ENCODE data around the gene TRPM2. TPM values are rescaled to one million over a fixed set of nuclear protein-coding genes. Genes with fewer than 3 reads are reported as not detected.

TRPM2 gene
- total RNA-seq, 1 experiment from 2014 or later: 28.1 TPM

- POLR2A ChIA-PET: no interaction called here
- Histone ChIP-seq H3K9me2 (ENCODE audit: insufficient read depth) (no peaks in the 10 kb centered on the region), H2AFZ (ENCODE audit: low read depth, low read length, poor library complexity, severe bottlenecking) (no peak overlapping the region), H3K4me2 (ENCODE audit: low read length) (no peak overlapping the region), H3K9me3 (ENCODE audit: control insufficient read depth in 1 of 2, insufficient read depth in 1 of 2, low read depth in 1 of 2, low read length in 2 of 2) (no peaks in the 10 kb centered on the region), H3K36me3 (ENCODE audit: control insufficient read depth in 1 of 2, insufficient read depth in 2 of 2, low read length in 2 of 2) (no peaks in the 10 kb centered on the region; a peak in 1 of 4 replicates), H3K9ac (ENCODE audit: low read length) (no peak overlapping the region), H3K79me2 (ENCODE audit: insufficient read depth, low read length) (no peaks in the 10 kb centered on the region), H3K27me3 (ENCODE audit: insufficient read depth, low read length) (no peaks in the 10 kb centered on the region), H3K4me1 (ENCODE audit: control insufficient read depth in 1 of 2, insufficient read depth in 2 of 2, low read length in 2 of 2) (no peaks in the 10 kb centered on the region), H4K20me1 (ENCODE audit: insufficient read depth) (no peaks in the 10 kb centered on the region), H3K4me3 (replicated peaks in 1 of 2; ENCODE audit: low read depth in 1 of 2, low read length in 2 of 2) (no peak overlapping the region), H3K27ac (ENCODE audit: low read depth, low read length) (no peak overlapping the region)
- intact Hi-C loops (cut with micrococcal nuclease): no loop called here
- CTCF ChIA-PET: no interaction called here
- RAD21 ChIA-PET (ENCODE audit: low non-redundant PET in 1 of 2, low total read pairs in 2 of 2, uncharacterized antibody in 2 of 2, unreplicated experiment in 2 of 2): no interaction called here
- no peak for ATAC-seq
- no peak for DNase-seq (ENCODE audit: low read depth, low spot score)
- no peak for TF ChIP-seq JUND (IDR thresholded peaks at IDR 0.05)
- no TSS peak for BruUV-seq (replicated peaks)
Observed at GRCh38 chr21:44327603-44327974, 25.8 kb upstream of the TRPM2 start.

GRCh38 chr21:44328242-44328895 is 25.1 kb upstream of the TRPM2 start:
- H3K4me1 ChIP-seq (ENCODE audit: control insufficient read depth in 1 of 2, insufficient read depth in 2 of 2, low read length in 2 of 2): no peaks in the 10 kb centered on the region
- H3K27ac ChIP-seq (ENCODE audit: low read depth, low read length): no peak overlapping the region
- ChIA-PET RAD21 (ENCODE audit: low non-redundant PET in 1 of 2, low total read pairs in 2 of 2, uncharacterized antibody in 2 of 2, unreplicated experiment in 2 of 2) (interaction anchor here in 1 of 2 experiments (0.6 kb wide), 1 partner anchor 512 kb away, joined by 3 read pairs; no protein-coding TSS in a partner anchor), POLR2A (no interaction called here), CTCF (no interaction called here)
- BruUV-seq (replicated peaks): no TSS peak
- no peaks in the 10 kb centered on the region; a peak in 1 of 4 replicates for H3K36me3 ChIP-seq (ENCODE audit: control insufficient read depth in 1 of 2, insufficient read depth in 2 of 2, low read length in 2 of 2)
- no peaks in the 10 kb centered on the region for H3K79me2 ChIP-seq (ENCODE audit: insufficient read depth, low read length)
- H3K4me3 ChIP-seq (replicated peaks in 1 of 2; ENCODE audit: low read depth in 1 of 2, low read length in 2 of 2): no peak overlapping the region
- ATAC-seq (peak; percentile 6), DNase-seq (ENCODE audit: low read depth, low spot score) (no peak)
- H4K20me1 ChIP-seq (ENCODE audit: insufficient read depth): no peaks in the 10 kb centered on the region
- no peaks in the 10 kb centered on the region for H3K9me2 ChIP-seq (ENCODE audit: insufficient read depth)
- no peak overlapping the region for H3K9ac ChIP-seq (ENCODE audit: low read length)
- H3K9me3 ChIP-seq (ENCODE audit: control insufficient read depth in 1 of 2, insufficient read depth in 1 of 2, low read depth in 1 of 2, low read length in 2 of 2): no peaks in the 10 kb centered on the region
- peak; percentile 9; the same call in 1 of the 2 replicates for TF ChIP-seq POLR2AphosphoS5 (IDR thresholded peaks at IDR 0.05; ENCODE audit: low read depth, low read length)
- no peak for TF ChIP-seq ATF3 (IDR thresholded peaks at IDR 0.05)
- no peaks in the 10 kb centered on the region for H3K27me3 ChIP-seq (ENCODE audit: insufficient read depth, low read length)
- H2AFZ ChIP-seq (ENCODE audit: low read depth, low read length, poor library complexity, severe bottlenecking): no peak overlapping the region
- intact Hi-C loops (cut with micrococcal nuclease): no loop called here
- H3K4me2 ChIP-seq (ENCODE audit: low read length): no peak overlapping the region
